GM19372 (cell line): ENCODE data around the gene RGL3.
"Not testable (repeated sequence)": the region's sequence is repeated elsewhere in the genome, so short reads cannot be mapped to it uniquely, and the experiment has no call there.

Experiments
- ATAC-seq: cut with Tn5 transposase; IDR thresholded peaks from one replicate; pipeline ENCODE4 v1.9.1; 2021; ENCODE audit warnings: mild to moderate bottlenecking, low read depth, moderate library complexity; ENCODE audit not compliant: unreplicated experiment

RGL3 gene

DNA sequence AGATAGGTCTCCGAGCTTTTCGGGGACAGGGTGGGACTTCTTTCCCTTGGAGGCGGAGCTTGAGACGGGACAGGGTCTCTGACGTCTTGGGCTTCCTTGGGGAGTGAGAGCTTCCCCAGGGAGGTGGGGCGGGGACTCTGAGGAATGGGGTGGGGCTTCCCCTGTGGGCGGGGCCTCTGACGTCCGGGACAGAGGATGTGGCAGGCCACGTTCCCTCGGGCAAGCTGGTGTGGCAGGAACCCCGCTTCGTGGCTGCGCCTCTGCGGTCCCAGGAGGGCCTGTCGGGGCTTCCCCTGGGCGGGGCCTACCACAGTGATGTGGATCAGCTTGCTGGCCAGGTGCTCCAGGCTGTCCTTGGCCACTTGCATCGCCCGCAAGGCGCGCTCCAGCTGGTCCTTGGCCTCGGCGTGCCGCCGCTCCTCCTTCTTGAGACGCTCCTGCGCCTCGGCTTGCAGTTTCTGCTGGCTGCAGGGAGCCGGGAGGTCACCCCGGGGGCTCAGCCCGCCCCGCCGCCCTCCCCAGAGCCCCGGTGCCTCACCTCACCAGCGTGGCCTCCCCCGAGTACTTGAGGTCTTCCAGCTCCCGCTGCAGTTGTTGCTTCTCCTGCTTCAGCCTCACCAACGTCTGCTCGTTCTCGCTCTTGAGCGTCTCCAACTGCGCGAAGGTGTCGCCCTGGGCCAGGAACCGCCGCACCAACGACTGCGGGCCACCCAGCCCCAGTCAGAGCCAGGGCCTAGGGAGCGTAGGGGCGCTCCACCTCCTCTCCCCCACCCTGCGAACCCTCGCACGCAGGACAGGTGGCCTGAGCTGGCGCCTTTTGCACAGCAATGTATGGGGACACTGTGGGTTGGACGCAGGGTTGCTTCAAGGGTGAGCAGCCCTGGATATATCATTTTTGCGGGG lies 3.3 kb upstream of the RGL3 start:
- no peak for ATAC-seq

GRCh38 chr19:11421371-11422098 lies 2.4 kb upstream of the RGL3 start:
- no peak for ATAC-seq

DNA sequence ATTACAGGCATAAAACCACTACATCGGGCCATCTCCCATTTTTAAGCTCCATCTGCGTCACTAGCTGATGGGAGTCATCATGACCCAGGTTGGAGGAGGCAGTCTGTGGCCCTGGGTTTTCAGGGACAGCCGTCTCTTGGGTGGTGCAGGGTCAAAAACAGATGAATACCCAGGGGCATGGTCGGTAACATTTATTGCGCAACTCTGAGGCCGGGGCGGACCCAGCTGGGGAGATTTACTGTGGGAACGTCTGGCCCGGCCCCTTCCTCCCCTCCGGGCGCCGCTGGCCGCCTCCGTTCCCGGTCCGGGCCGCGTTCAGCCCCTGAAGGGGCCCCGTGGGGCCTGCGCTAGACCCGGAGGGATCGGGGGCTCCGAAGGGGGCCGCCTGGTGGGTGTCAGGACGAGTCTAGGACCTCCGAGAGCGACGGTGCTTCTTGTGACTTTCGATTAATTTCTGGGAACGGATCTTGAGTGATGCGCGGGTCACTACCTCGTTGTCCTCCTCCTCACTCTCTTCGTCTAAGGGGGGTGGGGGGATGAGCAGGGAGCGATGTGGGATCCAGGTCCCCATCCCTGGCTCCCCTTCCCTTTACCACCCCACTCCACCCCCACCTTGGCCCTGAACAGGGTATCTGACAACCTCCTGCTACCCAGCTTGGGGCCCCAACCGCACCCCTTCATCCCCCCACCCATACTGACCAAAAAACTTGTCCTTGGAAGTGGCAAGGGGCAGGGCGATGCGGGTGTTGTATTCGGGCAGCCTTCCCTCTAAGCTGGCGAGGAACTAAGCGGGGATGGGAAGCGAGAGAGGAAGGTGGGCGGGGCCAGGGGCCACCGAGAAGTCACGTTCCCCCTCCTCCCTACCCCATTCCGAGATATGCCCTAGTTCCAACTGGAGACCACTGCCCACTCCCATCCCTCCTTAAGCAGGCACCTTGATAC lies 1.6 kb upstream of the RGL3 start:
- ATAC-seq: no peak

GRCh38 chr19:11418094-11418548 lies 993 bp downstream of the RGL3 start:
- no peak for ATAC-seq

DNA sequence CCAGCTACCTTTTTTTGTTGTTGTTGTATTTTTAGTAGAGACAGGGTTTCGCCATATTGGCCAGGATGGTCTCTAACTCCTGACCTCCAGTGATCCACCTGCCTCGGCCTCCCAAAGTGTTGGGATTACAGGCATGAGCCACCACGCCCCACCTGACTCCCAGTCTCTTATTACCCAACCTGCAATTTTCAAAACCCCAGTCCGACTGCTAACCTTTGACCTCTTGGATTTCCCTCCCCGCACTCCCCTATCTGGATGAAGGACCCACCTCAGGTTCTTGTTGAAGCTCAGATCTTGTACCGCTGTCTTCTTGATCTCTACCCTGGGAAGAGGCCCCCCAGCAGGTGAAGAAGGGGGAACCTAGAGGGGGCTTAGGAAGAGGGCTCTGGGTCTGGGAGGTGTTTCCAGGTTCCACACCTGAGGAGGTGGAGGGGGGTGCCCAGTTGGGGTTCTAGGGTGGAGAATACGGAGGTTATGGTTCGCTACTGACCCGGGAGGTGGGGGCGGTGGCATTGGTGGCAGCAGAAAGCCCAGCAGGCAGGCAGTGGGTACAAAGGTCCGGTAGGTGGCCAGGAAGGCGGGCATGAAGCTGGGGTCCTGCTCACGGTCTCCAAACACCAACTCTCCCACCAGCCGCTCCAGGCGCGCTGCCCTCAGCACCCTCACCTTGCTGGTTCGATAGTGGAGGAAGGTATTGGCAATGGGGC lies 2.6 kb downstream of the RGL3 start:
- no peak for ATAC-seq

DNA sequence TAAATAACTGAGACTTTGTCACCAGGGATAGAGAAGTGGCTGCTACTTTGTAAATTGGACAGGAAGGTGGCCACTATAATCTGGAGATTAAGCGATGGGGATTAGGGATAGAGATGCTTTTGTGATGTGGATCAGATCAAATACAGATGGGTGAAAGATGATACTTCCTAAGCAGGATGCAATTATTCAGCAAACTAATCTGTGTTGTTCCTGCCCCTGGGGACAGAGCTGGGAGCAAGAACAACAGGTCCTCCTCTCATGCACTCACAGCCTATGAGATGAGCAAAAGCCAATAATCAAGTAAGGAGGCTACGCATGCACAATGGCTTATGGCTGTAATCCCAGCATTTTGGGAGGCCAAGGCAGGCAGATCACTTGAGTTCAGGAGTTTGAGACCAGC lies 4.6 kb downstream of the RGL3 start:
- ATAC-seq: no peak

GRCh38 chr19:11410682-11411081 lies 8.4 kb downstream of the RGL3 start:
- no peak for ATAC-seq

- no peak for ATAC-seq
Observed at GRCh38 chr19:11408591-11408990, 10.5 kb downstream of the RGL3 start.

DNA sequence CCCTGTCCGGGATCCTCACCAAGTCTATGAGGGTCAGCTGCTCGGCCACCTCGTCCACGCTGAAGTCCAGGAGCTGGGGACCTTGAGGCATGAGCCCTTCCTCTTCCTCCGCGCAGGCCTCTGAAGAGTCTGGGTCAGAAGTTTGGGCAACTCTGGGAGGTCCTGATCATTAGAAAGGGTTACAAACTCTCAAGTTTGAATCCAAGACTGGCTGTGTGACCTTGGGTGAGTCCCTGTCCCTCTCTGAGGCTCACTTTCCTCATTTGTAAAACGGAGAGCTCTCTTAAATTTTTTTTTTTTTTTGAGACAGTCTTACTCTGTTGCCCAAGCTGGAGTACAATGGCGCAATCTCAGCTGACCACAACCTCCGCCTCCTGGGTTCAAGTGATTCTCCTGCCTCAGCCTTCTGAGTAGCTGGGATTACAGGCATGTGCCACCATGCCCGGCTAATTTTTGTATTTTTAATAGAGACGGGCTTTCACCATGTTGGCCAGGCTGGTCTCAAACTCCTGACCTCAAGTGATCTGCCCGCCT lies 12.3 kb downstream of the RGL3 start:
- not testable (repeated sequence) for ATAC-seq

- ATAC-seq: no peak
Observed at GRCh38 chr19:11405846-11406643, 13.1 kb downstream of the RGL3 start.

DNA sequence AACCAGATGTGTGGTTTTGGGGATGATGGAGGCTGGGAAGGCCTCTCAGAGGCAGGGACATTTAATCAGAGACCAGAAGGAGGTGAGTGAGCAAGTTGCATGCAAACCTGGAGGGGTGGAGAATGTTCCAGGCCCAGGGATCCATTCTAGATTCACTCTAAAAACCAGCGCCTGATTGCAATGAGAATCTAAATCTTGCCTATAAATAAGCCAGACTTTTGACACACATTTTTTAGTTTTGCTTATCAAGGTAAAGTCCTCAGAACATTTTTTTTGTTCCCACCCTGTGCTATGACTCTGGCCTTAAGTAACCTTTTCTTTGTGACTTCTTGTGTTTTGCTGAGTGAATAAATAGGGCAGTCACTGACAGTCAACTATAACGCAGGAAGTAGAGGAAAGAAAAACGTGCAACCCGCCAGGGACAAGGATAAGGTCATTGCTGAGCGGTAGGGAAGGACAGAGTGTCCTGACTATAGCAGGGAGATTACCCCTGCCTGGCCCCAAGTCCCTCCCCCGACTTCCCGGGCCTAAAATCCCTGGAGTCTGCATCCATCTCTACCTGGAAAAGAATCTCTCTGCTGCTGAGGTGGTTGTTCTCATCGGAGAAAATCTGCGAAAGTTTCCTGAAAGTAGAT lies 14.4 kb downstream of the RGL3 start:
- no peak for ATAC-seq

GRCh38 chr19:11401808-11402543 lies 17.1 kb downstream of the RGL3 start:
- no peak for ATAC-seq

DNA sequence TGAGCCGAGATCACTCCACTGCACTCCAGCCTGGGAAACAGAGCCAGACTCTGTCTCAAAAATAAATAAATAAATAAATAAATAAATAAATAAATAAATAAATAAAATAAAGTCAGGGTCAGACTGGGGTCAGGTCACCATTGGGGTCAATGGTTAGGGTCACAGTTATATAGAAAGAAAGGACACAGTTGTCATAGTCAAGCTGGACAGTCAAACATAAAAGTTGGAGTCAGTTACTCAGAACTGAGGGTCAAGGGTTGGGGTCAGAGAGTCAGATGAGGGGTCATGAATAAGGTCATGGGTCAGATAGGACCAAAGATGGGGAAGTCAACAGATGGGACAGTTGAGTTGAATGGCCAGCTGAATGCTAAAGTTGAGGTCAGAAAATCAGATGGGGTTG lies 18.3 kb downstream of the RGL3 start:
- ATAC-seq: no peak

DNA sequence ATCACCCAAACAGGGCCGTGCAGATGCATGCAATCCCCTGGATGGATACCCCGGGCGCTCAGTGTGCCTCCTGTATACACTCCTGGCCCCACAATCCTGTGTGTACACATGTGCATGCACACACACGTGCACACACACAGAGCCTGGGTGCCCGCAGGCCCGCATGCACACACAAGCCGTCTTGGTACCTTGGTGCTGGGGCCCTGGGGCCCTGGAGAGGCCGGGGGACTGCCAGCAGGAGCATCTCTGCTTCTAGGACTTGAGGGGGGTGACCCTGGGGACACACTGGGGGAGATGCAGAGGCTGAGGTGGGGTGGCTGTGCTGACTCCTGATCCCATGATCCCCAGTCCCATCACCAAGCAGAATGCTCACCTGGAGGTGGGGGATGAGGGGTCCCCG lies 19.4 kb downstream of the RGL3 start:
- ATAC-seq: no peak

- ATAC-seq: no peak
Observed at GRCh38 chr19:11397089-11397610, 22.0 kb downstream of the RGL3 start.

GRCh38 chr19:11390933-11391680 lies 28.0 kb downstream of the RGL3 start:
- no peak for ATAC-seq

DNA sequence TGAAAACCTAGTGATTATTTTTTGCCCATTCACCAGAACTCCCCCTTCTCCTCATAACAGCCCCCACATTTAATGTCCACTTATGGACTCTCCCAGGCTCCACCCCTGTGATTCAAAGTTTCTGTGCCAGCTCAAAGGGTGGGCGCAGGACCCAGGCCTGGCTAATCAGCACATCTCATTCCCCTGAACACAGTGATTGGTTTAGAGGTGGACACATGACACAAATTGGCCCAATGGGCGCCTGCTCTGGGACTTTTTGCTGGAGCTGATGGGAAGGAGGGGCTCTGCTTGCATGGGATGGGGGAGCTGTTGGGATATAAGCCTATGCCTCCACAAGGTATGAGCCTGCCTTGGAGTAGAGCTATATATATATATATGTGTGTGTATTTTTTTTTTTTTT lies 28.8 kb downstream of the RGL3 start:
- no peak for ATAC-seq
